ENCODE results near the gene ACP6.
"Not testable (repeated sequence)": the region's sequence is repeated elsewhere in the genome, so short reads cannot be mapped to it uniquely, and the experiment has no call there.

- not testable (repeated sequence) for TF ChIP-seq CTCF (IDR thresholded peaks at IDR 0.05; ENCODE audit: low read length); EZH2 (IDR thresholded peaks at IDR 0.05; ENCODE audit: borderline replicate concordance, low read length)
Measured at GRCh38 chr1:147677681-147678080, 7.4 kb upstream of the ACP6 start.

Measured in OCI-LY1 (cell line).